HepG2 (cell line): ENCODE data around the gene ZNF184. TPM values are rescaled to one million over a fixed set of nuclear protein-coding genes. Genes with fewer than 3 reads are reported as not detected.

Experiments
- ELF4 ChIP-seq: sonication (generic); formaldehyde crosslinking; IDR thresholded peaks from 2 replicates; pipeline ENCODE4 v1.5.0; 2020; ENCODE audit warnings: missing genetic modification reagents, mild to moderate bottlenecking, moderate library complexity, borderline replicate concordance
- GATA4 ChIP-seq: sonication (generic); IDR thresholded peaks from 2 replicates; pipeline ENCODE4 v1.6.1; 2016; ENCODE audit warnings: antibody characterized with exemption, low read depth, borderline replicate concordance
- IRX3 ChIP-seq: sonication (generic); formaldehyde crosslinking; IDR thresholded peaks from 2 replicates; pipeline ENCODE4 v1.8.1; 2023; ENCODE audit warnings: mild to moderate bottlenecking, low read depth, missing genetic modification reagents, borderline replicate concordance
- NFATC3 ChIP-seq: sonication (generic); formaldehyde crosslinking; IDR thresholded peaks from 2 replicates; pipeline ENCODE4 v1.5.1; 2020; ENCODE audit warnings: mild to moderate bottlenecking, missing genetic modification reagents
- NFKB2 ChIP-seq: sonication (generic); formaldehyde crosslinking; IDR thresholded peaks from 2 replicates; pipeline ENCODE4 v1.4.0; 2020; ENCODE audit warnings: missing genetic modification reagents, borderline replicate concordance
- NR1H2 ChIP-seq: sonication (generic); formaldehyde crosslinking; IDR thresholded peaks from 2 replicates; pipeline ENCODE4 v1.8.1; 2022; ENCODE audit warnings: low read depth, missing genetic modification reagents, borderline replicate concordance
- RELA ChIP-seq: sonication (generic); formaldehyde crosslinking; IDR thresholded peaks from 2 replicates; pipeline ENCODE4 v1.4.0; 2020; ENCODE audit warnings: missing genetic modification reagents
- REST ChIP-seq, 2 experiments: IDR thresholded peaks; 2 replicates each; pipeline ENCODE4 v1.6.1; 2011 to 2012; ENCODE audit warnings: low read length in 2 of 2, borderline replicate concordance in 1 of 2, low read depth in 1 of 2, mild to moderate bottlenecking in 1 of 2, moderate library complexity in 1 of 2
- RXRB ChIP-seq: IDR thresholded peaks from 2 replicates; pipeline ENCODE4 v1.6.1; 2016; ENCODE audit warnings: borderline replicate concordance, missing genetic modification reagents, missing compliant biosample characterization
- SSRP1 ChIP-seq: IDR thresholded peaks from 2 replicates; pipeline ENCODE4 v1.6.1; 2016; ENCODE audit warnings: control low read depth
- TEAD2 ChIP-seq: sonication (generic); formaldehyde crosslinking; IDR thresholded peaks from 2 replicates; pipeline ENCODE4 v1.9.0; 2021; ENCODE audit warnings: missing genetic modification reagents
- THAP7 ChIP-seq: sonication (generic); formaldehyde crosslinking; IDR thresholded peaks from 2 replicates; pipeline ENCODE4 v1.8.1; 2023; ENCODE audit warnings: mild to moderate bottlenecking, missing genetic modification reagents
- ZMAT5 ChIP-seq: sonication (generic); formaldehyde crosslinking; IDR thresholded peaks from 2 replicates; pipeline ENCODE4 v1.5.0; 2020; ENCODE audit warnings: mild to moderate bottlenecking, low read depth, missing genetic modification reagents, borderline replicate concordance
- ZNF20 ChIP-seq: sonication (generic); formaldehyde crosslinking; IDR thresholded peaks from 2 replicates; pipeline ENCODE4 v1.4.0; 2020; ENCODE audit warnings: mild to moderate bottlenecking, moderate library complexity, missing genetic modification reagents
- ZNF567 ChIP-seq: sonication (generic); formaldehyde crosslinking; IDR thresholded peaks from 2 replicates; pipeline ENCODE4 v1.8.1; 2023; ENCODE audit warnings: mild to moderate bottlenecking, missing genetic modification reagents, borderline replicate concordance
- ZNF891 ChIP-seq: sonication (generic); formaldehyde crosslinking; IDR thresholded peaks from 2 replicates; pipeline ENCODE4 v1.5.0; 2020; ENCODE audit warnings: mild to moderate bottlenecking, missing genetic modification reagents
- ZSCAN20 ChIP-seq: sonication (generic); formaldehyde crosslinking; IDR thresholded peaks from 2 replicates; pipeline ENCODE4 v1.4.0; 2020; ENCODE audit warnings: missing genetic modification reagents, mild to moderate bottlenecking, borderline replicate concordance
- polyA plus RNA-seq, 8 experiments: library from polyadenylated mRNA; depleted of rRNA in 3 of 8; stranded (reverse) in 7 of 8; unstranded in 1 of 8; fragments of >200 nt; fragmentation: Illumina TruSeq in 4 of 8; extraction: Trizol in 4 of 8; gene quantifications; 2 replicates each; pipeline versions ENCODE4 v1.2.1 to v1.2.3, GENCODE V29; 2011 to 2016; ENCODE audit warnings: low read depth in 4 of 8, missing spikeins in 1 of 8, mixed read lengths in 1 of 8; ENCODE audit not compliant: insufficient read depth in 1 of 8
- total RNA-seq, 5 experiments: library from RNA; depleted of rRNA; stranded (reverse); fragments of >200 nt; fragmentation: Illumina TruSeq; extraction: Trizol; gene quantifications; 2 replicates each; pipeline ENCODE4 v1.2.3, GENCODE V29; 2016; ENCODE audit warnings: low read depth in 1 of 5

ZNF184 gene
- total and polyA plus RNA-seq, 2 of the 13 experiments (the other 11 are each of a cell fraction or from before 2014, with no cell fraction given): 2.1 to 10.1 TPM

- no peak for TF ChIP-seq REST (IDR thresholded peaks at IDR 0.05; ENCODE audit: borderline replicate concordance in 1 of 2, low read depth in 1 of 2, low read length in 2 of 2)
- no peak for TF ChIP-seq IRX3 (CRISPR knock-in tag)
- no peak for TF ChIP-seq RELA (CRISPR knock-in tag)
- TF ChIP-seq RXRB (CRISPR knock-in tag): peak; percentile 78
- no peak for TF ChIP-seq ZSCAN20 (CRISPR knock-in tag)
- TF ChIP-seq ZNF891: no peak
- TF ChIP-seq NFATC3: no peak
- TF ChIP-seq SSRP1 (CRISPR knock-in tag): peak; percentile 97
- no peak for TF ChIP-seq ZNF20
- no peak for TF ChIP-seq ELF4 (CRISPR knock-in tag)
- peak; percentile 76 for TF ChIP-seq ZNF567
- no peak for TF ChIP-seq NR1H2 (CRISPR knock-in tag)
- TF ChIP-seq ZMAT5 (CRISPR knock-in tag): no peak
- no peak for TF ChIP-seq TEAD2 (CRISPR knock-in tag)
- TF ChIP-seq NFKB2 (CRISPR knock-in tag): no peak
- no peak for TF ChIP-seq THAP7 (CRISPR knock-in tag)
- no peak for TF ChIP-seq GATA4
Observed at GRCh38 chr6:27478706-27479318, 5.9 kb upstream of the ZNF184 start (continued).
